GM11168 (cell line): ENCODE results near the gene TM4SF18.
"Not testable (repeated sequence)": the region's sequence is repeated elsewhere in the genome, so short reads cannot be mapped to it uniquely, and the experiment has no call there.

ENCODE experiments used
- in situ Hi-C: fragments of 300-500 bp; cut with MboI; formaldehyde crosslinking; loops from one replicate; pipeline ENCODE4 v1.12.0; 2022; ENCODE audit warnings: low sequenced_read_pairs; ENCODE audit not compliant: unreplicated experiment

The TM4SF18 gene

GRCh38 chr3:149368674-149369497 is 35.5 kb upstream of the TM4SF18 start:
- in situ Hi-C loops, result no loop called here

- in situ Hi-C loops, result no loop called here
These were observed 34.8 kb upstream of the TM4SF18 start for GRCh38 chr3:149368201-149368673.

- in situ Hi-C loops, result no loop called here
These were observed 33.8 kb upstream of the TM4SF18 start for GRCh38 chr3:149366941-149367840.

GRCh38 chr3:149366031-149366430 is 32.6 kb upstream of the TM4SF18 start:
- in situ Hi-C loops, result no loop called here

- in situ Hi-C loops, result no loop called here
These were observed 31.2 kb upstream of the TM4SF18 start for GRCh38 chr3:149364624-149365023.

- in situ Hi-C loops, result no loop called here
These were observed 29.6 kb upstream of the TM4SF18 start for GRCh38 chr3:149363053-149363452.

- in situ Hi-C loops, result no loop called here
These were observed 28.9 kb upstream of the TM4SF18 start for GRCh38 chr3:149362366-149362765.

GRCh38 chr3:149356630-149357029 is 23.2 kb upstream of the TM4SF18 start:
- in situ Hi-C loops, result no loop called here

- in situ Hi-C loops, result no loop called here
These were observed 22.7 kb upstream of the TM4SF18 start for GRCh38 chr3:149356044-149356592.

- in situ Hi-C loops, result no loop called here
These were observed 20.2 kb upstream of the TM4SF18 start for GRCh38 chr3:149353581-149354184.

GRCh38 chr3:149352556-149352955 is 19.1 kb upstream of the TM4SF18 start:
- in situ Hi-C loops, result no loop called here

- in situ Hi-C loops, result no loop called here
These were observed 10.5 kb upstream of the TM4SF18 start for GRCh38 chr3:149343951-149344350.

GRCh38 chr3:149342413-149343380 is 9.3 kb upstream of the TM4SF18 start:
- in situ Hi-C loops, result no loop called here

- in situ Hi-C loops, result no loop called here
These were observed 7.0 kb upstream of the TM4SF18 start for GRCh38 chr3:149340310-149340933.

GRCh38 chr3:149339931-149340309 is 6.5 kb upstream of the TM4SF18 start:
- in situ Hi-C loops, result no loop called here

- in situ Hi-C loops, result not testable (repeated sequence)
These were observed 4.0 kb upstream of the TM4SF18 start for GRCh38 chr3:149337486-149337885.

GRCh38 chr3:149336925-149337324 is 3.5 kb upstream of the TM4SF18 start:
- in situ Hi-C loops, result no loop called here

GRCh38 chr3:149332771-149333170 is 665 bp downstream of the TM4SF18 start:
- in situ Hi-C loops, result no loop called here

GRCh38 chr3:149332227-149332765 is 1.1 kb downstream of the TM4SF18 start:
- in situ Hi-C loops, result no loop called here
